HepG2 (cell line): ENCODE results near the gene CR1L. TPM values are rescaled to one million over a fixed set of nuclear protein-coding genes. Genes with fewer than 3 reads are reported as not detected.

ENCODE experiments used
- ARID3A ChIP-seq: IDR thresholded peaks from 2 replicates; pipeline ENCODE4 v1.6.1; 2012; ENCODE audit warnings: low read depth, low read length, improper control_type of control experiment
- ATF4 ChIP-seq, 2 experiments: fragments of 450-650 bp in 1 of 2; sonication (generic) in 1 of 2; formaldehyde crosslinking; IDR thresholded peaks; 2 replicates each; pipeline versions ENCODE4 v1.5.0 to v1.8.0; 2020 to 2022; ENCODE audit warnings: mild to moderate bottlenecking in 1 of 2, missing genetic modification reagents in 1 of 2
- EP300 ChIP-seq, 3 experiments: sonication (generic) in 1 of 3; formaldehyde crosslinking in 1 of 3; IDR thresholded peaks; 2 replicates each; pipeline versions ENCODE4 v1.5.1 to v1.6.1; 2011 to 2020; ENCODE audit warnings: low read depth in 2 of 3, low read length in 2 of 3, borderline replicate concordance in 1 of 3, improper control_type of control experiment in 1 of 3, mild to moderate bottlenecking in 1 of 3, missing genetic modification reagents in 1 of 3, moderate library complexity in 1 of 3
- ETV5 ChIP-seq: IDR thresholded peaks from 2 replicates; pipeline ENCODE4 v1.6.1; 2018; ENCODE audit warnings: missing biosample characterization, missing genetic modification reagents, inconsistent platforms, borderline replicate concordance
- FOXA1 ChIP-seq, 2 experiments: fragments of 450-650 bp in 1 of 2; sonication (generic) in 1 of 2; formaldehyde crosslinking in 1 of 2; IDR thresholded peaks; 2 replicates each; pipeline versions ENCODE4 v1.4.0 to v1.6.1; 2016 to 2020; ENCODE audit warnings: missing genetic modification reagents in 1 of 2
- GABPA ChIP-seq, 2 experiments: IDR thresholded peaks; 2 replicates each; pipeline ENCODE4 v1.6.1; 2011 to 2016; ENCODE audit warnings: low read depth in 2 of 2, low read length in 1 of 2, missing biosample characterization in 1 of 2, missing genetic modification characterization in 1 of 2
- GATAD2A ChIP-seq: IDR thresholded peaks from 2 replicates; pipeline ENCODE4 v1.6.1; 2016
- GZF1 ChIP-seq: sonication (generic); formaldehyde crosslinking; IDR thresholded peaks from 2 replicates; pipeline ENCODE4 v1.5.1; 2020; ENCODE audit warnings: mild to moderate bottlenecking, missing genetic modification reagents
- HMG20A ChIP-seq: IDR thresholded peaks from 2 replicates; pipeline ENCODE4 v1.6.1; 2016; ENCODE audit warnings: borderline replicate concordance
- MAX ChIP-seq: IDR thresholded peaks from 2 replicates; pipeline ENCODE4 v1.6.1; 2012; ENCODE audit warnings: inconsistent platforms
- RARA ChIP-seq: IDR thresholded peaks from 2 replicates; pipeline ENCODE4 v1.6.1; 2016; ENCODE audit warnings: missing genetic modification reagents, missing compliant biosample characterization
- SAP130 ChIP-seq: IDR thresholded peaks from 2 replicates; pipeline ENCODE4 v1.6.1; 2016; ENCODE audit warnings: low read depth
- SOX6 ChIP-seq, 2 experiments: fragments of 450-650 bp in 1 of 2; sonication (generic) in 1 of 2; formaldehyde crosslinking in 1 of 2; IDR thresholded peaks; 2 replicates each; pipeline versions ENCODE4 v1.4.0 to v1.6.1; 2017 to 2020; ENCODE audit warnings: antibody characterized with exemption in 1 of 2, mild to moderate bottlenecking in 1 of 2, missing genetic modification reagents in 1 of 2
- SP4 ChIP-seq: sonication (generic); formaldehyde crosslinking; IDR thresholded peaks from 2 replicates; pipeline ENCODE4 v1.8.1; 2023; ENCODE audit warnings: mild to moderate bottlenecking, missing genetic modification reagents
- SRSF1 ChIP-seq: fragments of 200-400 bp; formaldehyde crosslinking; optimal IDR thresholded peaks from 2 replicates; pipeline ENCODE3; 2017; ENCODE audit warnings: mild to moderate bottlenecking, low read depth, low read length, moderate library complexity
- THRA ChIP-seq: sonication (generic); formaldehyde crosslinking; IDR thresholded peaks from 2 replicates; pipeline ENCODE4 v1.4.0; 2020; ENCODE audit warnings: missing genetic modification reagents, borderline replicate concordance
- ZFP90 ChIP-seq: sonication (generic); formaldehyde crosslinking; IDR thresholded peaks from 2 replicates; pipeline ENCODE4 v1.8.0; 2022; ENCODE audit warnings: missing genetic modification reagents, mild to moderate bottlenecking, inconsistent platforms, borderline replicate concordance
- ZFX ChIP-seq: sonication (generic); formaldehyde crosslinking; IDR thresholded peaks from 2 replicates; pipeline ENCODE4 v1.4.0; 2020; ENCODE audit warnings: mild to moderate bottlenecking, low read depth, missing genetic modification reagents, moderate library complexity
- polyA plus RNA-seq, 8 experiments: library from polyadenylated mRNA; depleted of rRNA in 3 of 8; stranded (reverse) in 7 of 8; unstranded in 1 of 8; fragments of >200 nt; fragmentation: Illumina TruSeq in 4 of 8; extraction: Trizol in 4 of 8; gene quantifications; 2 replicates each; pipeline versions ENCODE4 v1.2.1 to v1.2.3, GENCODE V29; 2011 to 2016; ENCODE audit warnings: low read depth in 4 of 8, missing spikeins in 1 of 8, mixed read lengths in 1 of 8; ENCODE audit not compliant: insufficient read depth in 1 of 8
- total RNA-seq, 5 experiments: library from RNA; depleted of rRNA; stranded (reverse); fragments of >200 nt; fragmentation: Illumina TruSeq; extraction: Trizol; gene quantifications; 2 replicates each; pipeline ENCODE4 v1.2.3, GENCODE V29; 2016; ENCODE audit warnings: low read depth in 1 of 5
- TF ChIP-seq, protein P1 (sequence below): sonication (generic); formaldehyde crosslinking; IDR thresholded peaks from 2 replicates; pipeline ENCODE4 v1.8.1; 2023; ENCODE audit warnings: mild to moderate bottlenecking, moderate library complexity, missing genetic modification reagents

CR1L gene
- total and polyA plus RNA-seq, 2 of the 13 experiments (the other 11 are each of a cell fraction or from before 2014, with no cell fraction given) = not detected

DNA sequence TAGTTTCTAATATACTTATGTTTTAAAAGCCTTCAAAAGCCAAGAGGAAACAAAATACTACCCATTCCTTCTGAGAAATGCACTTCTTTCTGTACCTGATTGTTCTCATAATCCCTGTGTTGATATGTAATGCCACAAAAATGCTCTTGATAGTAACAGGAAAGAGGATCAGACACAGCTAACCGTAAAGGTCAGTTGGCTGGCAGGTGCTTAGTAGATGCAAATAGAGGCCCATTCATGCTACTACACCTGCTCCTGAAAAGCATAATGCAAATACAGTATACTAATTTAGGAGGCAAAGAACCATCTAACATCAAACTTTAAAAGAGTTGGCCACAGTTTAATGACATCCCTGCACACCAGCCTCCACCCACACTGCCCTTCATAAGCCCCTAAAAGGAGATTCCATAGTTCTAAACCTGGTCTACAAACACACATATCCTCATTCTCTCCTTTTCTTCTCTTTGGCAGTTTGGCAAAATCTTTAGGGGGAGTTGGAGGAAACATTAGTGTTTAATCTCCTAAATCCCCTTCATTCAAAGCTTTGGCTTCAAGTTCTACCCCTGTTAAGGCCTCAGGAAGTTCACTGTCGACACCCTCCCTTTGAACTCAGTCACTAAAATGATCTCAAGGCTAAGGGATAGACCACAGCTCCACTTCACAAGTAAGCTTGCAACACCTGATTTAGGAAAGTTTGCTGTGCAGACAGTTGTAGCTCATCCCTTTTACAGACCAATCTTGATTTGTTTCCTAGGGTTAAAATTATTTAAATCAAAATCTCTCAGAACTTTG is 104.0 kb downstream of the CR1L start (continued):
- no peak for TF ChIP-seq FOXA1 (IDR thresholded peaks at IDR 0.05)
- peak; percentile 29; the same call in 1 of the 2 replicates for TF ChIP-seq FOXA1 (CRISPR knock-in tag; IDR thresholded peaks at IDR 0.05)
- no peak for TF ChIP-seq THRA
- TF ChIP-seq ARID3A = no peak
- no peak for TF ChIP-seq SRSF1
- TF ChIP-seq ZFX (CRISPR knock-in tag) = no peak
- no peak for TF ChIP-seq ATF4 (CRISPR knock-in tag; IDR thresholded peaks at IDR 0.05)
- peak; percentile 41; the same call in 1 of the 2 replicates for TF ChIP-seq GATAD2A (CRISPR knock-in tag)
- TF ChIP-seq SAP130 = 0 out of 2 replicates have a peak, but pooled peaks have one; percentile 18
- TF ChIP-seq, protein P1, sequence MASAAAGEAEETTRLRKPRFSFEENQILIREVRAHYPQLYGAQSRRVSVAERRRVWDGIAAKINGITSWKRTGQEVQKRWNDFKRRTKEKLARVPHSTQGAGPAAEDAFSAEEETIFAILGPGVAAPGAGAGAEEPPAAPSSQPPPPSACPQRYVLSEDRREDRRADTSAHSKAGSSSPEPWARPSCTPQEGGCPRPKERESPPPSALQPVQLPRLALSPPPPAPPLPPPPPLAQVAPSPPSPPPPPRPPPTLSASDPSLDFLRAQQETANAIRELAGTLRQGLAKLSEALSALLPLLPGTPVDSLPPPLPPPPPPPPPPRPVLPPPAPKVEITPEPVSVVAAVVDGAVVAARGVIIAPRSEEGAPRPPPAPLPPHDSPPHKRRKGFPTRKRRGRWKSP (CRISPR knock-in tag) = no peak
- peak; percentile 40; the same call in 1 of the 2 replicates for TF ChIP-seq HMG20A
- no peak for TF ChIP-seq EP300 (IDR thresholded peaks at IDR 0.05; ENCODE audit: low read depth in 2 of 2, low read length in 2 of 2)
- 0 out of 2 replicates have a peak, but pooled peaks have one; percentile 21 for TF ChIP-seq EP300 (CRISPR knock-in tag; IDR thresholded peaks at IDR 0.05; ENCODE audit: borderline replicate concordance)
- TF ChIP-seq SP4 = no peak
- TF ChIP-seq RARA (CRISPR knock-in tag) = 0 out of 2 replicates have a peak, but pooled peaks have one; percentile 47
- TF ChIP-seq ETV5 (CRISPR knock-in tag) = peak; percentile 16; the same call in 1 of the 2 replicates
- TF ChIP-seq SOX6 (IDR thresholded peaks at IDR 0.05) = no peak
- 0 out of 2 replicates have a peak, but pooled peaks have one; percentile 26 for TF ChIP-seq SOX6 (CRISPR knock-in tag; IDR thresholded peaks at IDR 0.05)
- TF ChIP-seq MAX = no peak
- no peak for TF ChIP-seq GABPA (IDR thresholded peaks at IDR 0.05; ENCODE audit: low read depth, low read length)
- peak; percentile 33; the same call in 1 of the 2 replicates for TF ChIP-seq GABPA (CRISPR knock-in tag; IDR thresholded peaks at IDR 0.05; ENCODE audit: low read depth)
- no peak for TF ChIP-seq GZF1
- TF ChIP-seq ZFP90 (CRISPR knock-in tag) = no peak
